Measurements from ENCODE around the gene CYTIP. TPM values are rescaled to one million over a fixed set of nuclear protein-coding genes. Genes with fewer than 3 reads are reported as not detected.

The CYTIP gene
- total and polyA plus RNA-seq, 2 of the 13 experiments (the other 11 are each of a cell fraction or from before 2014, with no cell fraction given), result not detected

DNA sequence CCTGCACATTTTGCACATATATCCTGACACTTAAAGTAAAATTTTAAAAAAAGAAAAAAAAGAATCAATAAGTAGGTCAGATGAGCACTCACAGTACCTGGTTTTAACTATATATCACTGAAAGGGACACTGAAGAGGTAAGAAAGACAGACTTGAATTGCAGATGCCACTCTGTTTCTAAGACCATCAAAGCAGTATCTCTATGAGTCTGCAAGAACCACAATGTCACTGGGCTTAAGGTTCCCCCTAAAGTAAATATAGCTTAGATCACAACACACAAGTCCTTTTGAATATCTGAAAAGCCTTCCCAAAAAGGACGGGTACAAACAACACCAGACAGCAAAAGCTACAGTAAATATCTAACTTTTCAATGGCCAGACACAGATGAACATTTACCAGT lies 57.6 kb downstream of the CYTIP start:
- CTCF ChIA-PET (ENCODE audit: low intra/inter-chr PET ratio, low total read pairs), result no interaction called here
- H3K36me3 ChIP-seq (replicated peaks in 1 of 2; ENCODE audit: control insufficient read depth in 1 of 2, insufficient read depth in 2 of 2, low read length in 2 of 2), result no peaks in the 10 kb centered on the region
- TF ChIP-seq ZNF501 (CRISPR knock-in tag; IDR thresholded peaks at IDR 0.05), result no peak
- TF ChIP-seq XBP1 (CRISPR knock-in tag; IDR thresholded peaks at IDR 0.05), result no peak
- no peak for TF ChIP-seq MEIS1 (CRISPR knock-in tag; IDR thresholded peaks at IDR 0.05; ENCODE audit: borderline replicate concordance)
- TF ChIP-seq SIN3B (IDR thresholded peaks at IDR 0.05; ENCODE audit: low read length), result no peak
- no peak for TF ChIP-seq POLR2G (IDR thresholded peaks at IDR 0.05; ENCODE audit: low read depth, low read length)
- TF ChIP-seq KLF15 (CRISPR knock-in tag; IDR thresholded peaks at IDR 0.05; ENCODE audit: borderline replicate concordance), result no peak
- TF ChIP-seq ZNF839 (CRISPR knock-in tag; IDR thresholded peaks at IDR 0.05; ENCODE audit: borderline replicate concordance), result no peak
- no peak for TF ChIP-seq TMF1 (CRISPR knock-in tag; IDR thresholded peaks at IDR 0.05; ENCODE audit: low read depth)
- no peak for TF ChIP-seq FIP1L1 (IDR thresholded peaks at IDR 0.05; ENCODE audit: borderline replicate concordance, insufficient read depth, low read depth, low read length)
- ATAC-seq (no peak), DNase-seq (ENCODE audit: low spot score) (no peak), FAIRE-seq (no peak)
- POLR2A ChIA-PET, result no interaction called here
- H4K20me1 ChIP-seq (ENCODE audit: insufficient read depth, low read length), result no peaks in the 10 kb centered on the region
- intact Hi-C loops (cut with micrococcal nuclease; ENCODE audit: unreplicated experiment), result no loop called here
- no peak overlapping the region for H2AFZ ChIP-seq (ENCODE audit: low read length)
- BruUV-seq (replicated peaks), result no TSS peak
- H3K27me3 ChIP-seq (ENCODE audit: control insufficient read depth in 1 of 2, insufficient read depth in 2 of 2, low read length in 2 of 2), result no peaks in the 10 kb centered on the region
- WGBS (ENCODE audit: low lambda C conversion rate), result 0% methylated on average over 1 of the region's 1 CpG
- H3K27ac ChIP-seq (ENCODE audit: extremely low read length, insufficient read depth, low read length), result no peak overlapping the region
- no peak overlapping the region for H3K9ac ChIP-seq (ENCODE audit: insufficient read depth, low read depth, low read length)
- in situ Hi-C loops (cut with HindIII; ENCODE audit: extremely low pct_ligation_motif_present, low pct_unique_long_range_greater_than_20kb), result no loop called here
- H3K9me3 ChIP-seq (ENCODE audit: low read length), result no peaks in the 10 kb centered on the region
- no peak overlapping the region for H3K4me3 ChIP-seq (replicated peaks in 1 of 3; ENCODE audit: insufficient read depth in 1 of 3, low read depth in 2 of 3, low read length in 3 of 3)
- H3K79me2 ChIP-seq (ENCODE audit: insufficient read depth, low read length), result no peaks in the 10 kb centered on the region
- H3K4me2 ChIP-seq (ENCODE audit: low read depth, low read length), result no peak overlapping the region
- no peaks in the 10 kb centered on the region for H3K4me1 ChIP-seq (ENCODE audit: insufficient read depth, low read length)

DNA sequence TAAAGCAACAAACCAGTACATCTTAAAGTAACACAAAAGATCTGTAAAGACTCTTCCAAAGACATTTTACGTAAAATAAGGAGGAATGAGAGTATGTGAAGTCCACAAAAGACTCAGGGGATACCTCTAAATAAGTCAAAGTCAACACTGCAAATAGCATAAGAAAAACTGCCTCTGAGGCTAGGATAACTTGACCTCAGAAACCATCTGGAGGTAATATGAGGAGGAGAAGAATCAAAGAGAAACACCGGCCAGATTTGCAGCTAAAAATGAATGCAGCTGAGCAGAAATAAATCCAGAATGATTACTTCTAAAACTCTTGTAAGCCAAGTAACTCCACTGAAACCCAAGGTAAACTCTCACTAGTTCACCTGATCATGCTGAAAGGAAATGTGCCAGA lies 66.0 kb downstream of the CYTIP start:
- H3K9ac ChIP-seq (ENCODE audit: insufficient read depth, low read depth, low read length), result no peak overlapping the region
- H4K20me1 ChIP-seq (ENCODE audit: insufficient read depth, low read length), result no peaks in the 10 kb centered on the region
- no peak for FAIRE-seq
- ChIA-PET POLR2A (no interaction called here), CTCF (ENCODE audit: low intra/inter-chr PET ratio, low total read pairs) (no interaction called here)
- H3K4me1 ChIP-seq (ENCODE audit: insufficient read depth, low read length), result no peaks in the 10 kb centered on the region
- intact Hi-C loops (cut with micrococcal nuclease; ENCODE audit: unreplicated experiment) (loop anchor here (1.0 kb wide), 1 partner anchor 47 kb away; no protein-coding TSS in a partner anchor), in situ Hi-C loops (cut with HindIII; ENCODE audit: extremely low pct_ligation_motif_present, low pct_unique_long_range_greater_than_20kb) (no loop called here)
- no peak overlapping the region for H3K4me2 ChIP-seq (ENCODE audit: low read depth, low read length)
- H2AFZ ChIP-seq (ENCODE audit: low read length), result no peak overlapping the region
- no peaks in the 10 kb centered on the region for H3K36me3 ChIP-seq (replicated peaks in 1 of 2; ENCODE audit: control insufficient read depth in 1 of 2, insufficient read depth in 2 of 2, low read length in 2 of 2)
- ATAC-seq, result no peak
- no peak overlapping the region for H3K4me3 ChIP-seq (replicated peaks in 1 of 3; ENCODE audit: insufficient read depth in 1 of 3, low read depth in 2 of 3, low read length in 3 of 3)
- BruUV-seq (replicated peaks), result no TSS peak
- no peak overlapping the region for H3K27ac ChIP-seq (ENCODE audit: extremely low read length, insufficient read depth, low read length)
- H3K9me3 ChIP-seq (ENCODE audit: low read length), result peaks cover 33% of the 10 kb centered on the region
- no peak for DNase-seq (ENCODE audit: low spot score)
- H3K27me3 ChIP-seq (ENCODE audit: control insufficient read depth in 1 of 2, insufficient read depth in 2 of 2, low read length in 2 of 2), result no peaks in the 10 kb centered on the region
- WGBS (ENCODE audit: low lambda C conversion rate), result 3% methylated on average over 2 of the region's 2 CpGs
- H3K79me2 ChIP-seq (ENCODE audit: insufficient read depth, low read length), result no peaks in the 10 kb centered on the region
- TF ChIP-seq MYPOP (CRISPR knock-in tag; IDR thresholded peaks at IDR 0.05) (no peak), WIZ (CRISPR knock-in tag; IDR thresholded peaks at IDR 0.05) (no peak), IKZF5 (CRISPR knock-in tag; IDR thresholded peaks at IDR 0.05) (no peak), CHCHD3 (CRISPR knock-in tag; IDR thresholded peaks at IDR 0.05) (no peak), MTF2 (CRISPR knock-in tag; IDR thresholded peaks at IDR 0.05; ENCODE audit: borderline replicate concordance) (no peak), ZNF570 (CRISPR knock-in tag; IDR thresholded peaks at IDR 0.05; ENCODE audit: borderline replicate concordance) (no peak), ZFP1 (CRISPR knock-in tag; IDR thresholded peaks at IDR 0.05) (no peak)
- TF ChIP-seq, protein P1, sequence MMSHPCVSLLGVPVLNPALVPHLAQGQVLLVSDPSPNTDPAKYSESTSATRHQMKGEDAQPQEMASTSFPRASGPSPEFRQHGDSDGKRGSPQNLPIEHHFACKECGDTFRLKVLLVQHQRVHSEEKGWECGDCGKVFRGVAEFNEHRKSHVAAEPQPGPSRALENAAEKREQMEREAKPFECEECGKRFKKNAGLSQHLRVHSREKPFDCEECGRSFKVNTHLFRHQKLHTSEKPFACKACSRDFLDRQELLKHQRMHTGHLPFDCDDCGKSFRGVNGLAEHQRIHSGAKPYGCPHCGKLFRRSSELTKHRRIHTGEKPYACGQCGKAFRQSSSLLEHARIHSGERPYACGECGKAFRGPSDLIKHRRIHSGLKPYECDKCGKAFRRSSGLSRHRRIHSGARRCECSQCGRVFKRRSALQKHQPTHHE (CRISPR knock-in tag; IDR thresholded peaks at IDR 0.05; ENCODE audit: borderline replicate concordance), result no peak
